Measurements from ENCODE around the gene SP140L.
"Not testable (repeated sequence)": the region's sequence is repeated elsewhere in the genome, so short reads cannot be mapped to it uniquely, and the experiment has no call there.

The SP140L gene

GRCh38 chr2:230362030-230362691 is 35.2 kb downstream of the SP140L start:
- no peak for DNase-seq (ENCODE audit: low read depth)

GRCh38 chr2:230382108-230382507 is 55.1 kb downstream of the SP140L start:
- no peak for DNase-seq (ENCODE audit: low read depth)

- DNase-seq (ENCODE audit: low read depth) = no peak
Observed at GRCh38 chr2:230383453-230383852, 56.5 kb downstream of the SP140L start.

- DNase-seq (ENCODE audit: low read depth) = no peak
Observed at GRCh38 chr2:230384986-230385385, 58.0 kb downstream of the SP140L start.

GRCh38 chr2:230394301-230394700 is 67.3 kb downstream of the SP140L start:
- DNase-seq (ENCODE audit: low read depth) = no peak

- DNase-seq (ENCODE audit: low read depth) = not testable (repeated sequence)
Observed at GRCh38 chr2:230398698-230399097, 71.7 kb downstream of the SP140L start.

- DNase-seq (ENCODE audit: low read depth) = no peak
Observed at GRCh38 chr2:230400041-230400440, 73.0 kb downstream of the SP140L start.

- no peak for DNase-seq (ENCODE audit: low read depth)
Observed at GRCh38 chr2:230400454-230400853, 73.5 kb downstream of the SP140L start.

- not testable (repeated sequence) for DNase-seq (ENCODE audit: low read depth)
Observed at GRCh38 chr2:230401026-230401425, 74.0 kb downstream of the SP140L start.

GRCh38 chr2:230403746-230404145 is 76.8 kb downstream of the SP140L start:
- DNase-seq (ENCODE audit: low read depth) = no peak

GRCh38 chr2:230405824-230406223 is 78.8 kb downstream of the SP140L start:
- no peak for DNase-seq (ENCODE audit: low read depth)

- no peak for DNase-seq (ENCODE audit: low read depth)
Observed at GRCh38 chr2:230408244-230408842, 81.3 kb downstream of the SP140L start.

- DNase-seq (ENCODE audit: low read depth) = not testable (repeated sequence)
Observed at GRCh38 chr2:230409316-230409715, 82.3 kb downstream of the SP140L start.

- no peak for DNase-seq (ENCODE audit: low read depth)
Observed at GRCh38 chr2:230410263-230410662, 83.3 kb downstream of the SP140L start.

GRCh38 chr2:230410861-230411569 is 84.0 kb downstream of the SP140L start:
- no peak for DNase-seq (ENCODE audit: low read depth)

- peak; percentile 35 for DNase-seq (ENCODE audit: low read depth)
Observed at GRCh38 chr2:230411570-230412370, 84.8 kb downstream of the SP140L start.

GRCh38 chr2:230412371-230412711 is 85.3 kb downstream of the SP140L start:
- no peak for DNase-seq (ENCODE audit: low read depth)

GRCh38 chr2:230412846-230413245 is 85.9 kb downstream of the SP140L start:
- DNase-seq (ENCODE audit: low read depth) = no peak

- DNase-seq (ENCODE audit: low read depth) = no peak
Observed at GRCh38 chr2:230413479-230413878, 86.5 kb downstream of the SP140L start.

- DNase-seq (ENCODE audit: low read depth) = no peak
Observed at GRCh38 chr2:230414302-230414701, 87.3 kb downstream of the SP140L start.

- peak; percentile 63 for DNase-seq (ENCODE audit: low read depth)
Observed at GRCh38 chr2:230416061-230416721, 89.2 kb downstream of the SP140L start, which contains the start of gene SP100. Gene SP100 (plus strand): TSS chr2:230416201. CDS start chr2:230416297, 96 bp downstream.

- no peak for DNase-seq (ENCODE audit: low read depth)
Observed at GRCh38 chr2:230417436-230417835, 90.4 kb downstream of the SP140L start.
